ENCODE measurements around the gene PGLYRP4.
"Not testable (repeated sequence)": the region's sequence is repeated elsewhere in the genome, so short reads cannot be mapped to it uniquely, and the experiment has no call there.

The PGLYRP4 gene

DNA sequence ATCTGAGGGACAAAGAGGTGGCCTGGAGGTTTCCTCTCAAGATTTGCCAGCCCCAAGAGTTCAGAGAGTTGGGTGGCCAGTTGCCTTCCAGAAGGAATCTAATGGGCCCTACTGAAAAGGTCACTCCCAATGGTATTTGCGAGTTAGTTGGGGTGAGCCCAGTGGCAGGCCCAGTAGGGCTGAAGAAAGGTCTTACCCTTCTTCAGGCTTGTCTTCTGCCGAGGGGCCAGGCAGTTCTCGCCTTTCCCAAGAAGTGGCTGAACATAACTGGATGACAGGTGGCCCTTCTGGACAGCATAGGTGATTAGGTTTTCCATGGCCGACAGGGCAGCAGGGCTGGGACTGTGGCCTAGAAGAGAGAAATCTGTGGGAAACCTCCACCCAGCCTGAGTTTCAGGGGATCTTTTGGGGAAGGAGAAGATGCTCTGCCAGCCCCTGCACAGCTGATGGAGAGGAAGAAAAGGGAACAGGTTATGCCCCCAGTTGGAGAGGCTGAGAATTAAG, 7.2 kb downstream of the PGLYRP4 start:
- DNase-seq (ENCODE audit: extremely low read depth in 1 of 2, low read depth in 1 of 2), result no peak

DNA sequence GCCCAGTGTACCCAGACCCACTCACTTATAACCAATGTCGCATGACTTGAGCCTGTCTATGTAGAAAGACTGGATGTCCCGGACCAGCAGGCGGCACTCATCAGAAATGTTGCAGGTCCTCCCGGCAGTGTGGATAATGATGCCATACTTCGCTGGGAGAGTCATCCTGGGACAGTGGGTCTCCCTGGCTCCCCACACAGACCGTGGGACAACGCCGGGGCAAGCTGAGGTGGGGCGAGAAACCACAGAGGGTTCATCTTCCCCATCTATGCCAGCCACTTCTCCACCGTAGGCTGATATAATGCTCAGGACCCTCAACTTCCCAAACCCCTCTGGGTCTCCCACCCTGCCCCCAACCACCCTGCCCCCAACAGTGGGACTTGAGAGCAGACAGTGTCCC, 8.3 kb downstream of the PGLYRP4 start:
- no peak for DNase-seq (ENCODE audit: extremely low read depth in 1 of 2, low read depth in 1 of 2)

DNA sequence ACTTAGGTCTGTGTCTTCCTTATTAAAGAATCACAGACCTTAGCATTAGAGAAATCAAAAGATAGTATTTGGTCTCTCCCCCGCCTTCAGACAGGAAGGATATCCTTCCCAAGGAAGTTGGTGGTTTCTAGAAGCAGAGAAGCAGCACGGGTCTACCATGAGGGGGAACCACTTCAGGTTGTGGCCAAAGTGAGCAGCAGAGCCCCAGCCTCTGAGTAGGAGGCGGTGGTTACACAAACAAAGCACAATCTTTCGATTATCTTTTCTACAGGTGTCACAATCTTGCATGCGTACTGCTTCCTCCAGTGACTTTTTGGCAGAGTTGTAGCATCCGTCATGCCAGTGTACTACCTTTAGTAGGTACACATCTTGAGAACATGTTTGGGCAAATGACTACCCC, 8.8 kb downstream of the PGLYRP4 start:
- DNase-seq (ENCODE audit: extremely low read depth in 1 of 2, low read depth in 1 of 2), result no peak

DNA sequence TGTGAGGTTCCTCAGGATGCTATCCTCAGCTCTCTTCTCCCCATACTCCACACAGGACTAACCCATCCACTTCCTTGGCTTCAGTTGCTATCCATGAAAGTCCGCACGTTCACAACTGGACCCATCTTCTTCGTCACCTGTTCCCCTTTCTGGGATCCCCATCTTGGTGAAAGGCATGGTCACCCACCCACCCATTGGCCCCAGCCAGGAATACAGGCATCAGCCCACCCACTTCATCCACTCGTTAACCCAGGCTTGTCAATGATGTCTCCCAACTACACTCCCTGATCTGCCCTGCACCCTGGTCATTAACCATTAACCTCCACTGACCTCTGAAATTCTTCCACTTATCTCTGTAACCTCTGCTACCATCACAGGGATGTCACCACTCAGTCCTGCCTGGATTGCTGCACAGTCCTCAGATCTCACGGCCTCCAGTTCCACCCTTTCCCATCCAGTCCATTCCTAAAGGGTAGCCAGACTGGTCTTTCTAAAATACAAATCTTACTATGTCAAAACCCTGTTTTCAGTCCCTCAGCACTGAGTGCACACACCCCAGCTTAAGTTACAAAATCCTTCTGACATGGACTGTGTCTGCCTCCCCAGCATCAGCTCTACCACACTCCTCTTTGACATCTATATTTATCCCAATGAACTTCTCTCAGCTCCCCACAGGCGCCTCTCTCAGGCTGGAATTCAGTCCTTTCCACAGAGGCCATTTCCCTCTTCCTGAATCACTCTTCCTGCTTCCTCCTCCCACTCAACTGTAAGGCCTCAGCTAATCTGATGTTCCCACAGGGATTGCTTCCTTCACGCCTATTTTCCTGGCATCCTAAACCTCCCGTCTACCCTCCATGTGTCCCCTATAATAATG, 10.4 kb downstream of the PGLYRP4 start:
- DNase-seq (ENCODE audit: extremely low read depth in 1 of 2, low read depth in 1 of 2), result no peak

DNA sequence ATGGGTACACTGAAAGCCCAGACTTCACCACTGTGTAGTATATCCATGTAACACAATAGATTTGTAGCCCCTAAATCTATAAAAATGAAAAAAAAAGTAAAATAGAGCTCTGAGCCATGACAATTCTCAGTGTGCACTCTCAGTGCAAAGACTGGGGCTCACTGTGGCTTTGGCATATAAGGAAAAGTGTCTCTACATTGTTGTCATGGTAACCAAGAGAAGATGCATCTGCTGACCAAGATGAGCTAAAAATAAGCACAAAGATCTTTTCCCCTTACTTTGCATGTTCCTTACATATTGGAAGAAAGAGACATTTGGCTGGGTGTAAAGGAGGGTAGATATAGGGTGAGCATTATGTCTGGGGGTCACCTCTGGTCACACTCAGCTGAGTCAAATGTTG, 12.0 kb downstream of the PGLYRP4 start:
- no peak for DNase-seq (ENCODE audit: extremely low read depth in 1 of 2, low read depth in 1 of 2)

DNA sequence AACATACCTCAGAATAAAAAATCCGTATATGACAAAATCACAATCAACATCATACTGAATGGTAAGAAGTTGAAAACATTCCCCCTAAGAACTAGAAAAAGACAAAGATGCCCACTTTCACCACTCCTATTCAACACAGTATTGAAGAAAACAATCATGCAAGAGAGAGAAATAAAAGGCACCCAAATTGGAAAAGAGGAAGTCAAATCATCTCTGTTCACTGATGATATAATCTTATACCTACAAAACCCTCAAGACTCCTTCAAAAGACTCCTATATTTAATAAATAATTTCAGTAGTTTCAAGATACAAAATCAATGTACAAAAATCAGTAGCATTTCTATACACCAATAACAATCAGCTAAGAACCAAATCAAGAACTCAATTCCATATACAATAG, 14.7 kb downstream of the PGLYRP4 start:
- DNase-seq (ENCODE audit: extremely low read depth in 1 of 2, low read depth in 1 of 2), result no peak

DNA sequence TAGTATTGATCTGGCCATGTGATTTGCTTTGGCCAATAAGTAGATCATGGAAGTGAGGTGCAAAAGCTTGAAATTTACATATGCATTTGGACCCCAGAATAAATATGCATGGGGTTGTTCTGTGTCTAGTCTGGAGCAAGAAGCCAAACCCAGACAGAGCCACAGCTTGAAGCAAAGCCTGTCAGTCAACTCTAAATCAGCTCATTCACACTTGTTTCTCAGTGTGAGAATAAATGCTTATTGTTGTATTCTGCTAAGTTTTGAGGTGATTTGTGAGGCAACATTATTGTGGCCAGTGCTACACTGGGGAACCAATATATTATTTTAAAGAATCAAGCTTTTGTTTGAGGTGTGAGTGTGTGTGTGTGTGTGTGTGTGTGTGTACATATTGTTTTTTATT, 23.7 kb downstream of the PGLYRP4 start:
- no peak for DNase-seq (ENCODE audit: extremely low read depth in 1 of 2, low read depth in 1 of 2)

DNA sequence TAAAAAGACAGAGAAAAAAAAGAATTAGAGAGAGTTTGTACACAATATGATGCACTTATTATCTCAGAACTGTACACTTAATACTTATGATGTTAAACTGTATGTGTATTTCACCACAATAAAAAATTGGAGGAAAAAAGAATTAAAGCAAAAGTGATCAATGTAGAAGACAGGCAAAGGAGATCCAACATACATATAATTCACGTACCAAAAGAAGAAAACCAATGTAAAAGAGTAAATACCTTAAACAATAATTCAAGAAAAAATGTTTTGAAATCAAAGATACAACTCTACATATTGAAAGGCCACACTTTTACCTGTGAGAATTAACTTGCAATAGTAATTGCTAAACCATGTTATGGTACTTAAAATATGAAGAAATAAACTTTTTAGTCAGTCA, 26.1 kb downstream of the PGLYRP4 start:
- DNase-seq (ENCODE audit: extremely low read depth in 1 of 2, low read depth in 1 of 2), result no peak

DNA sequence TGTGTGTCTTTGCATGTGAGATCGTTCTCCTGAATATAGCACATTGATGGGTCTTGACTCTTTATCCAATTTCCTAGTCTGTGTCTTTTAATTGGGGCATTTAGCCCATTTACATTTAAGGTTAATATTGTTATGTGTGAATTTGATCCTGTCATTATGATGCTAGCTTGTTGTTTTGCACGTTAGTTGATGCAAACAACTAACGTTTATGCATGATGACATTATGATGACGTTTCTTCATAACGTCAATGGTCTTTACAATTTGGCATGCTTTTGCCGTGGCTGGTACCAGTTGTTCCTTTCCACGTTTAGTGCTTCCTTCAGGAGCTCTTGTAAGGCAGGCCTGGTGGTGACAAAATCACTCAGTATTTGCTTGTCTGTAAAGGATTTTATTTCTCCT, 30.5 kb downstream of the PGLYRP4 start:
- not testable (repeated sequence) for DNase-seq (ENCODE audit: extremely low read depth in 1 of 2, low read depth in 1 of 2)

DNA sequence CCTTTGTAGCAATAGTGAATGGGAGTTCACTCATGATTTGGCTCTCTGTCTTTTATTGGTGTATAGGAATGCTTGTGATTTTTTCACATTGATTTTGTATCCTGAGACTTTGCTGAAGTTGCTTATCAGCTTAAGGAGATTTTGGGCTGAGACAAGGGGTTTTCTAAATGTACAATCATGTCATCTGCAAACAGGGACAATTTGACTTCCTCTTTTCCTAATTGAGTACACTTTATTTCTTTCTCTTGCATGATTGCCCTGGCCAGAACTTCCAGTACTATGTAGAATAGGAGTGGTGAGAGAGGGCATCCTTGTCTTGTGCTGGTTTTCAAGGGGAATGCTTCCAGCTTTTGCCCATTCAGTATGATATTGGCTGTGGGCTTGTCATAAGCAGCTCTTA, 32.6 kb downstream of the PGLYRP4 start:
- not testable (repeated sequence) for DNase-seq (ENCODE audit: extremely low read depth in 1 of 2, low read depth in 1 of 2)

DNA sequence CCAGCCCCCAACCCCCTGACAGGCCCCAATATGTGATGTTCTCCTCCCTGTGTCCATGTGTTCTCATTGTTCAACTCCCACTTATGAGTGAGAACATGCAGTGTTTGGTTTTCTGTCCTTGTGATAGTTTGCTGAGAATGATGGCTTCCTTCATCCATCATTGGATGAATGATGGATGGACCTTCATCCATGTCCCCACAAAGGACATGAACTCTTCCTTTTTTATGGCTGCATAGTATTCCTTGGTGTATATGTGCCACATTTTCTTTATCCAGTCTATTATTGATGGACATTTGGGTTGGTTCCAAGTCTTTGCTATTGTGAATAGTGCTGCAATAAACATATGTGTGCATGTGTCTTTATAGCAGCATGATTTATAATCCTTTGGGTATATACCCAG, 34.3 kb downstream of the PGLYRP4 start:
- not testable (repeated sequence) for DNase-seq (ENCODE audit: extremely low read depth in 1 of 2, low read depth in 1 of 2)

DNA sequence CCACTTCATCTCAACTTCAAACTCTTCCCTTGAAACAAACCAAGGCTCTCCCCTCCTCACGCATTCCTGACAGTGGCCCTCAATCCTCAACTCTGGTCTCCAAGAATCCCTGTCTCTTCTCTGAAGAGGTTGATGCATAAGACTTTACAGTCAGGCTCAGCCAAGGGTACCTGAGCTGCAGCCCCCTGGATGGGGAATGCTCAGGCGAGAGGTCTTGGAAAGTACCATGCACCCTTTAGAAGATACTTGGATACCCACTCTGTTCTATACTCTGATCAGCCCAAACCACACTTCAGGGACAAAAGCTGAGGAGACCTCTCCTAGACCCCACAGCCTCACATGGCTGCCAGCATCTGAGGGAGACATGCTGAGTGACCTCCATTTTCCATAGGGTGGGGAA, 35.4 kb downstream of the PGLYRP4 start:
- no peak for DNase-seq (ENCODE audit: extremely low read depth in 1 of 2, low read depth in 1 of 2)

DNA sequence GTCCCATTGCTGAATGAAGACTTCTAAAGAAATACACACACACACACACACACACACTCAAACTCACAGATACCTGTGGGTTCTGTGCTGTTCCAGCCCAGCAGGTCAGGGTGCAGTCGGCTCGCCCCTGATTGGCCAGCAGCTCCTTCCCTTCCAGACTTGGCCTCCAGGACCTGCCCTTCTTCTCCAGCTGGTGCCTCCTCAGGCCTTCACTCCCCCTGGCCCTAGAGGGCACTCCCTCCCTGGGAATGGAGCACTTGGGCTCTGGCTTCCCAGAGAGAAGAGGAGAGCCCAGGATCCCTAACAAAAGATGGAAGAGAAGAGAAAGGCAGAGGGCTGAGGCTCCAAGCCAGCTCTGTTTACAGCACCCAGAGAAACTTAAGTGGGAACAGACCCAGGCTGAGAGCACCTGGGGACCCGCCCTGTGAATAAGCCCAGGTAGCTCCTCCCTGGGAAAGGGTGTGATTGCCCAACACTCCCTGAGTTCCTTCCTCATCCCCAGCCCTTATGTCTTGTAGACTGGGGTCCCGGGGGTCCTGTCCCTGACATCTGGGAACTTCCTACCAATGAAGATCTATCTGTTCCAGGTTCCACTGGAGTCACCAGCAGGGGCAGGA, 36.0 kb downstream of the PGLYRP4 start, which contains the start of gene PGLYRP3:
PGLYRP3 (minus strand) TSS at position 383 of the 617 bp plus-strand sequence. CDS start 2,287 bp downstream, outside the sequence.
- DNase-seq (ENCODE audit: extremely low read depth in 1 of 2, low read depth in 1 of 2), result no peak

DNA sequence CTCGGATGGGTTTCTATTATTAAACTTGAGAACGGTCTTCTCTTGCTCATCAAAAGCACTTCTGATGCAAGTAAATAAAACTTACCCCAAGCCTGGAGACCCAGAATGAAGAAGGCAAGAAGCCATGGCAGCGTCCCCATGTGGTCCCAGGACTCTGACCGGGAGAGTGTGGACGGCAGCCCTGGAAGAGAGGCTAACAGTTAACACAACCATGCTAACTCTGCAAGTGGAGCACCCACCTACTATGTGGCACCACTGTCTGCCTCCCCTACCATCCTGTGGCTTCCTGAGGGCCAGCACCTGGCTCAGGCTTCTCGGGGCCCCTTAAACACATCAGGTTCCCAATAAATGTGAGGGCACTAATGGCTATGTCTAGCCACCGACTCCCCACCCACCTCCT, 38.1 kb downstream of the PGLYRP4 start:
- no peak for DNase-seq (ENCODE audit: extremely low read depth in 1 of 2, low read depth in 1 of 2)

DNA sequence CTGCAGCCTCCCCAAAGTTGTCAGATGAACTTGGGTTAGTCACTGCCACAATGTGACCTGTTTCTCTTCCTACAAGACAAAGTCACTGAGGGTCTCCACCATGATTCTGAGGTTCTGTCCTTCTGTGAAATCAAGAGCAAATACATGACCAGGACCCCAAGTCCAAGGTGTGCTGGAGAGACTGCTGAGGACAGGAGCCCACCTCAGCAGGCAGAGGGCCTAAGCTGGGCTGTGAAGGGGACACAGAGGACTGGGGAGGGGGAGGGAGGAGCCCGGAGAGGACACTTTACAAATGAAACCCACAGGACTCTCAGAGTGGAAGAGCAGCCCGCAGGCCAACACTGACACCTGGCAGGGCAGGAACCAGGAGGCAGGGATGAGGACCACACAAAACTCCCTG, 39.2 kb downstream of the PGLYRP4 start:
- DNase-seq (ENCODE audit: extremely low read depth in 1 of 2, low read depth in 1 of 2), result no peak

DNA sequence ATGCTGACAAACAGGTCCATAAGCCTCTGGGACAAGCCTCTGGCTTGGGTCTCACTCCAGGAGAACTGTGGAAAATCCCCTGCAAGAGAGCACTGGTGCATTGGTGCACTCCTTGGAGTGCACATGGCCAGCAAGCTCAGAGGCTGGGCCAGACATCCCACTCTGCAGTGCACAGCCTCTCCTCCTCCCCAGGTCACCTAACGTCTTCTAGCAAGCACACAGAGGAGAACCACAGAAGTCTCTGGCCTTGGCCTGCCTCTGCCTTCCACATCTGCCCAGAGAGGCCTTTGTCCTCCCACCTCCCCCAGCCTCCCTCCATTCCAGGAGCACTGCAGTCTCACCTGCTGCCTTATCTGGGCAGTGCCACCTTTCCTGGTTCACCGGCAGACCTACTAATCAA, 40.1 kb downstream of the PGLYRP4 start:
- no peak for DNase-seq (ENCODE audit: extremely low read depth in 1 of 2, low read depth in 1 of 2)

DNA sequence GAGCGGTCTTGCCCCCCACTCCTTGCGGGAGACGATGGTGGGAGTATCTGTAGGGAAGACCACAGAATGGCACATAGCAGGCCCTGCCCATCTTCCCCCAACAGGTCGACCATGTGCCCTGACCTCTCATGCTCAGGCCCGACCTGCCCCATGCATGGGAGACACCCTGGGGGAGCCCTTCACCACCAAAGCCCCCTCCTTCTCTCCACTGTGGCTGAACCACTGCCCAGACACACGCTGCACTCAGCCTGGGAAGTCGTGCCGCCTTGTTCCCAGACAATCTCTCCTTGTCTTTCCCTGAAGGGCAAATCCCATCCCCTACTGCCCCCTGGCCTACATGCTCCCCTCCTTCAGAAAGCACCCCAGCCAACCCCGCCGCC, 41.4 kb downstream of the PGLYRP4 start:
- DNase-seq (ENCODE audit: extremely low read depth in 1 of 2, low read depth in 1 of 2), result no peak

DNA sequence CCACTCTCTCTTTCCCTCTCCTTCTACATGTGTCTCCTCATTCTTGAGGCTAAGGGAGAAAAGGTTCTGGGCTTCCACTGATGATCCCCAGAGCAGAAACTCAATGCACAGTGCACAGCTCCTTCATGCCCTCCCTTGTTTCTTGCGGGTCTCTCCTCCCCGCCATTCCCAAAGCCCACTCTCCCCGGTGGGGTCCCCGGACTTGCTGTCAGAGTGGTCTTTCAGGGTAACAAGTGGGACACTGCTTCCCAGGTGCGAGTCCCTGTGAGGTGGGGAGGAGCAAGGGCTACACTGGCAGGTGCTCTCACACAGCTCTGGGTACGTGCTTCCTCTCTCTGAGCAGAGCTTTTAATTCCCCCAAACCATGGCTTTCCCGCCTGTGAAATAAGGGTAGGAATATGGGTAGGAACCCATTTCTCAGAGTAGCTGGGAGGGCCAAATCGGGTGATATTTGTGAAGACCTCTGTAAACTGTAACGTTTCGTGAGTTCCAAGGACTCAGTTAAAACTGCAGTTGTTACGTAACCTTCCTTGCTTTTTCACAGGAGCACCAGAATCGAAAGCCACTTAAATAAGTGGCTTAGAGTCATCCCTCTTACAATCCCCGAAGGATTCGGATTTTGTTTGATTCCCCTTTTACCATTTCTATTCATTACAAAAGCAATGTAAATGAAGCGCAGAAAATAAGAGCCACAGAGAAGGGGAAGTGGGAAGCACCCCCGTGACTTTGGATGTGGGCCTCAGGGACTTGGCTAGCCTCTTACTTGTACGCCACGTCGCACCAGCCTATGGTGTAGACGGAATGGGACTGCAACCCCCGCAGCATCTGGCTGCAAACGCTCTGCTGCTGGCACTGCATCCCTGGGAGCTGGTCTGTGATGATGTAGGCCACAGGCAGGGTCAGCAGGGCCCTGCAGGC, 42.1 kb downstream of the PGLYRP4 start:
- DNase-seq (ENCODE audit: extremely low read depth in 1 of 2, low read depth in 1 of 2), result no peak

DNA sequence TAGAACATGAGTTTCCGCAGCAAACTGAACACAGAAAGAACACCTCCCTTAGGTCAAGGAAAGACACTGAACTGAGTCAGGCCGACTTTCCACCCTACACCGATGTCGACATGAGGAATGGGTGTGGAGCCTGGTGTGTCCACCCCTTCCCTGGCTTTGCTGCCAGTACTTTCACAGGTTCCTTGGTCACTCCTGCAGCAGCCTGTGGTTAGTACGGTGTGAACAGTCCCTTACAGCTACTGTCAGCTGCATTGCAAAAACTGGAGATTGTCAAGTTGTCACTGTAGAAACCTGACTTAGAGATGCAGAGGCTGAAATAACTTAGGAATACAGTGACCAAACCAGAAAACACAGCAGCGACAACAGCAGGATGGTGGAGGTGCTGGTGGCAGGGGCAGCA, 43.0 kb downstream of the PGLYRP4 start:
- DNase-seq (ENCODE audit: extremely low read depth in 1 of 2, low read depth in 1 of 2), result no peak

DNA sequence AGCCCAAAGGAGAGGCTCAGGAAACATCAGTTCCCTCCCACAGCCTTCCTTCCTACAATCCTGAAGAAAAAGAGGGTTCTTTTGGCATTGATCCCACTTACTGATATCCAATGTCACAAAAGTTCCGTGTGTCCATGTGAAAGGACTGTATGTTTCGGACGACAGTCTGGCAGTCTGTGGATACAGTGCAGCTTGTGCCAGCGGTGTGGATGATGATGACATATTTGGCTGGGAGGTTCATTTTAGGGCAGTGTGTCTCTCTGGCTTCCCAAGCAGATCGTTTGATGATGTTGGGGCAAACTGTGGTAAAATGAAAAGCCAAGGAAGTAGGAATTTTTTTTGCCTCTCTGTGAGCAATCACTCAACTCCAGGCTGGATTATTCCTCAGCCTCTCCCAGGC, 46.3 kb downstream of the PGLYRP4 start:
- DNase-seq (ENCODE audit: extremely low read depth in 1 of 2, low read depth in 1 of 2), result no peak

DNA sequence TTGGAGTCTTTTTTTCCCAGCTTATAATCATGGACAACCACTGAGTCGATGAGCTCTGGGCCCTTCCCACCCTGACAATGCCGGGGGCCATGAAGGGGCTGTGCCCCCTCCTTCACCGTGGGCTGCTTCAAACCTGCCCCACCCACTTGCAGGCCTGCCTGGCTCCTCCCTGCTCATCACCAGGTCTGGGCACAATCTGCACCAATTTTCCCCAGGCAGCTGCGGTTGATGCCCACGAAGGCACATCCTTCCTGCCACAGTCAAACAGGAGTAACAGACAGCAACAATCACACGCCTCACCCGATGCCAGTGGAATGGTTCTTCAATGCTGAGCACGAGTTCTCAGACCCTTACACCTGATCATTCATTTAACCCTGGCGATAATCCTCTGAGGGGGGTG, 54.8 kb downstream of the PGLYRP4 start:
- no peak for DNase-seq (ENCODE audit: extremely low read depth in 1 of 2, low read depth in 1 of 2)
